Body of pancreas (tissue), 4 donors: ENCODE results near the gene NMT2.

Experiments
- CTCF ChIP-seq, 7 experiments: fragments of 450-650 bp in 4 of 7; fragments of 200-600 bp in 3 of 7; sonication (generic) in 3 of 7; IDR thresholded peaks; one replicate each; pipeline ENCODE4 v1.5.1; 2016 to 2019; ENCODE audit warnings: antibody characterized with exemption in 7 of 7
- POLR2A ChIP-seq, 3 donors: fragments of 450-650 bp; IDR thresholded peaks; one replicate each; pipeline ENCODE4 v1.6.1; 2016; ENCODE audit warnings: antibody characterized with exemption in 3 of 3, mild to moderate bottlenecking in 2 of 3

GRCh38 chr10:15059914-15060313 lies 108.6 kb downstream of the NMT2 start:
- TF ChIP-seq CTCF (IDR thresholded peaks at IDR 0.05) (no peak), POLR2A (IDR thresholded peaks at IDR 0.05) (no peak)
